HepG2 (cell line): ENCODE data around the gene RABGAP1. TPM values are rescaled to one million over a fixed set of nuclear protein-coding genes. Genes with fewer than 3 reads are reported as not detected.

Source experiments
- ATAC-seq: fragments of 200-7000 bp; cut with Tn5 transposase; 3 replicates; pipeline ENCODE4 v1.9.1; 2020; ENCODE audit warnings: mild to moderate bottlenecking, moderate library complexity
- BruUV-seq: library from RNA; stranded (reverse); fragments of 400-500 nt; replicated peaks from 2 replicates; lab custom pipeline; 2021; lab: Mats Ljungman, UMichigan
- CTCF ChIA-PET: fragments of 300-600 bp; formaldehyde crosslinking; extraction: SDS; loops from one replicate; lab custom pipeline; 2021; ENCODE audit warnings: low total read pairs, inconsistent platforms, low intra/inter-chr PET ratio; lab: Yijun Ruan, JAX
- POLR2A ChIA-PET: fragments of 350-600 bp; sonication (Branson Sonifier 250); formaldehyde crosslinking; loops from one replicate; lab custom pipeline; 2020; ENCODE audit warnings: antibody characterized with exemption, inconsistent platforms; lab: Yijun Ruan, JAX
- DNase-seq: peaks from one replicate; pipeline ENCODE4 v3.0.0-alpha.2; 2015; ENCODE audit warnings: low spot score
- FAIRE-seq: peaks from 3 replicates; lab custom pipeline; 2011; peaks lifted over from hg19 to GRCh38; lab: Jason Lieb, UNC
- H2AFZ ChIP-seq: one replicate; pipeline ENCODE4 v1.6.1; 2011; ENCODE audit warnings: low read length, inconsistent platforms
- H3K27ac ChIP-seq: fragments of 300-600 bp; 3 replicates; pipeline ENCODE4 v1.8.0; 2011; ENCODE audit warnings: mixed run types, mild to moderate bottlenecking, mixed read lengths, low read length, inconsistent platforms; ENCODE audit not compliant: insufficient read depth; ENCODE audit errors: extremely low read length
- H3K27me3 ChIP-seq, 2 experiments: fragments of 200-600 bp in 1 of 2; 2 replicates in 1 of 2; 3 replicates in 1 of 2; pipeline versions ENCODE4 v1.6.0 to v1.8.0; 2011; ENCODE audit warnings: low read length in 2 of 2, mild to moderate bottlenecking in 2 of 2, moderate library complexity in 2 of 2, inconsistent platforms in 1 of 2; ENCODE audit not compliant: insufficient read depth in 2 of 2, control insufficient read depth in 1 of 2
- H3K36me3 ChIP-seq, 2 experiments: fragments of 200-600 bp in 1 of 2; replicated peaks in 1 of 2; 2 replicates in 1 of 2; 3 replicates in 1 of 2; pipeline versions ENCODE4 v1.5.1 to v1.8.0; 2011; ENCODE audit warnings: low read length in 2 of 2, inconsistent platforms in 1 of 2; ENCODE audit not compliant: insufficient read depth in 2 of 2, control insufficient read depth in 1 of 2
- H3K4me1 ChIP-seq: 2 replicates; pipeline ENCODE4 v1.5.1; 2012; ENCODE audit warnings: low read length, inconsistent platforms; ENCODE audit not compliant: insufficient read depth
- H3K4me2 ChIP-seq: 2 replicates; pipeline ENCODE4 v1.6.0; 2011; ENCODE audit warnings: low read depth, low read length, inconsistent platforms
- H3K4me3 ChIP-seq, 3 experiments: fragments of 200-600 bp in 1 of 3; sonication (generic), shearing (Covaris generic) in 1 of 3; replicated peaks in 1 of 3; 2 replicates each; pipeline ENCODE4 v1.5.1; 2011 to 2016; ENCODE audit warnings: low read length in 3 of 3, inconsistent platforms in 2 of 3, low read depth in 2 of 3, mild to moderate bottlenecking in 2 of 3, control low read depth in 1 of 3, mixed read lengths in 1 of 3; ENCODE audit not compliant: insufficient read depth in 1 of 3
- H3K79me2 ChIP-seq: one replicate; pipeline ENCODE4 v1.6.1; 2011; ENCODE audit warnings: low read length, inconsistent platforms; ENCODE audit not compliant: insufficient read depth
- H3K9ac ChIP-seq: 2 replicates; pipeline ENCODE4 v1.6.0; 2011; ENCODE audit warnings: mild to moderate bottlenecking, low read depth, low read length, inconsistent platforms; ENCODE audit not compliant: insufficient read depth
- H3K9me3 ChIP-seq: 2 replicates; pipeline ENCODE4 v1.5.1; 2012; ENCODE audit warnings: mild to moderate bottlenecking, low read length
- H4K20me1 ChIP-seq: 2 replicates; pipeline ENCODE4 v1.6.0; 2011; ENCODE audit warnings: inconsistent platforms, mild to moderate bottlenecking, low read length, moderate library complexity; ENCODE audit not compliant: insufficient read depth
- DNMT1 ChIP-seq: sonication (generic); formaldehyde crosslinking; IDR thresholded peaks from 2 replicates; pipeline ENCODE4 v1.5.1; 2020; ENCODE audit warnings: mild to moderate bottlenecking, missing genetic modification reagents
- HOXA7 ChIP-seq: sonication (generic); formaldehyde crosslinking; IDR thresholded peaks from 2 replicates; pipeline ENCODE4 v1.8.1; 2022; ENCODE audit warnings: mild to moderate bottlenecking, missing genetic modification reagents, moderate library complexity
- IKZF4 ChIP-seq: sonication (generic); formaldehyde crosslinking; IDR thresholded peaks from 2 replicates; pipeline ENCODE4 v1.5.1; 2020; ENCODE audit warnings: borderline replicate concordance, mild to moderate bottlenecking, low read depth, missing genetic modification reagents; ENCODE audit errors: not compliant biosample characterization
- PITX1 ChIP-seq: sonication (generic); formaldehyde crosslinking; IDR thresholded peaks from 2 replicates; pipeline ENCODE4 v1.5.1; 2020; ENCODE audit warnings: mild to moderate bottlenecking, missing genetic modification reagents
- RORA ChIP-seq: sonication (generic); formaldehyde crosslinking; IDR thresholded peaks from 2 replicates; pipeline ENCODE4 v1.5.0; 2020; ENCODE audit warnings: mild to moderate bottlenecking, missing genetic modification reagents, moderate library complexity
- RXRA ChIP-seq: sonication (generic); formaldehyde crosslinking; IDR thresholded peaks from 2 replicates; pipeline ENCODE4 v1.5.1; 2020; ENCODE audit warnings: missing genetic modification reagents
- SNAPC4 ChIP-seq: sonication (generic); formaldehyde crosslinking; IDR thresholded peaks from 2 replicates; pipeline ENCODE4 v1.4.0; 2020; ENCODE audit warnings: mild to moderate bottlenecking, missing genetic modification reagents
- SNAPC5 ChIP-seq: sonication (generic); formaldehyde crosslinking; IDR thresholded peaks from 2 replicates; pipeline ENCODE4 v1.8.1; 2023; ENCODE audit warnings: mild to moderate bottlenecking, missing genetic modification reagents, borderline replicate concordance
- SP5 ChIP-seq: IDR thresholded peaks from 2 replicates; pipeline ENCODE4 v1.6.1; 2016; ENCODE audit warnings: low read depth, borderline replicate concordance
- SRSF9 ChIP-seq: fragments of 200-400 bp; formaldehyde crosslinking; IDR thresholded peaks from 2 replicates; pipeline ENCODE4 v1.6.1; 2018; ENCODE audit warnings: borderline replicate concordance, mild to moderate bottlenecking, low read depth, low read length; ENCODE audit not compliant: insufficient read depth, poor library complexity, severe bottlenecking
- TBL1XR1 ChIP-seq: fragments of 150-350 bp; IDR thresholded peaks from 2 replicates; pipeline ENCODE4 v1.6.1; 2014; ENCODE audit warnings: borderline replicate concordance, low read length; ENCODE audit not compliant: partially characterized antibody
- XBP1 ChIP-seq: sonication (generic); formaldehyde crosslinking; IDR thresholded peaks from 2 replicates; pipeline ENCODE4 v1.5.0; 2020; ENCODE audit warnings: missing genetic modification reagents
- ZBTB42 ChIP-seq: sonication (generic); formaldehyde crosslinking; IDR thresholded peaks from 2 replicates; pipeline ENCODE4 v1.5.0; 2020; ENCODE audit warnings: mild to moderate bottlenecking, missing genetic modification reagents
- ZNF251 ChIP-seq: sonication (generic); formaldehyde crosslinking; IDR thresholded peaks from 2 replicates; pipeline ENCODE4 v1.9.0; 2021; ENCODE audit warnings: mild to moderate bottlenecking, missing genetic modification reagents
- ZNF720 ChIP-seq: sonication (generic); formaldehyde crosslinking; IDR thresholded peaks from 2 replicates; pipeline ENCODE4 v1.4.0; 2020; ENCODE audit warnings: missing genetic modification reagents
- ZNF782 ChIP-seq: sonication (generic); formaldehyde crosslinking; IDR thresholded peaks from 2 replicates; pipeline ENCODE4 v1.4.0; 2020; ENCODE audit warnings: missing genetic modification reagents, mild to moderate bottlenecking, borderline replicate concordance
- WGBS: methylation state at CpG from one replicate; pipeline ENCODE4 v1.1.6; 2017; ENCODE audit warnings: low lambda C conversion rate; 5-methylcytosine and 5-hydroxymethylcytosine counted together
- in situ Hi-C: cut with HindIII; loops from 2 replicates; pipeline ENCODE4 v1.10.0; 2017; ENCODE audit warnings: low pct_unique_long_range_greater_than_20kb; ENCODE audit not compliant: extremely low pct_ligation_motif_present
- intact Hi-C: fragments of 100-400 bp; cut with micrococcal nuclease; formaldehyde crosslinking; loops from one replicate; pipeline ENCODE4 v1.10.0; 2022; ENCODE audit not compliant: unreplicated experiment
- polyA plus RNA-seq, 8 experiments: library from polyadenylated mRNA; depleted of rRNA in 3 of 8; stranded (reverse) in 7 of 8; unstranded in 1 of 8; fragments of >200 nt; fragmentation: Illumina TruSeq in 4 of 8; extraction: Trizol in 4 of 8; gene quantifications; 2 replicates each; pipeline versions ENCODE4 v1.2.1 to v1.2.3, GENCODE V29; 2011 to 2016; ENCODE audit warnings: low read depth in 4 of 8, missing spikeins in 1 of 8, mixed read lengths in 1 of 8; ENCODE audit not compliant: insufficient read depth in 1 of 8
- total RNA-seq, 5 experiments: library from RNA; depleted of rRNA; stranded (reverse); fragments of >200 nt; fragmentation: Illumina TruSeq; extraction: Trizol; gene quantifications; 2 replicates each; pipeline ENCODE4 v1.2.3, GENCODE V29; 2016; ENCODE audit warnings: low read depth in 1 of 5

The RABGAP1 gene
- total and polyA plus RNA-seq, 2 of the 13 experiments (the other 11 are each of a cell fraction or from before 2014, with no cell fraction given), result 19.1 to 19.3 TPM

- no peak for FAIRE-seq
- TF ChIP-seq RORA (CRISPR knock-in tag), result no peak
- TF ChIP-seq ZBTB42 (CRISPR knock-in tag), result no peak
- no peak for TF ChIP-seq DNMT1 (CRISPR knock-in tag)
- TF ChIP-seq SP5 (CRISPR knock-in tag), result no peak
- no peak for TF ChIP-seq SRSF9
- TF ChIP-seq TBL1XR1, result no peak
- no peak for TF ChIP-seq IKZF4 (CRISPR knock-in tag)
- TF ChIP-seq ZNF782, result no peak
- TF ChIP-seq XBP1 (CRISPR knock-in tag), result no peak
- TF ChIP-seq RXRA (CRISPR knock-in tag), result no peak
- no peak for TF ChIP-seq SNAPC4 (CRISPR knock-in tag)
- no peak for TF ChIP-seq ZNF251 (CRISPR knock-in tag)
- no peak for TF ChIP-seq HOXA7 (CRISPR knock-in tag)
- TF ChIP-seq PITX1 (CRISPR knock-in tag), result no peak
- no peak for TF ChIP-seq ZNF720 (CRISPR knock-in tag)
- no peak for TF ChIP-seq SNAPC5 (CRISPR knock-in tag)
- no peaks in the 10 kb centered on the region for H3K9me3 ChIP-seq
- intact Hi-C loops, result no loop called here
- H3K36me3 ChIP-seq, result peaks cover 4 to 7% of the 10 kb centered on the region in 2 experiments; a peak in 2 of 5 replicates
- in situ Hi-C loops, result no loop called here
- POLR2A ChIA-PET, result no interaction called here
- H3K79me2 ChIP-seq, result peaks cover 2% of the 10 kb centered on the region
- H3K9ac ChIP-seq, result no peak overlapping the region
- H4K20me1 ChIP-seq, result no peaks in the 10 kb centered on the region; the same call in 1 of the 2 replicates
- DNase-seq, result no peak
- no peak overlapping the region for H3K4me3 ChIP-seq
- H2AFZ ChIP-seq, result no peak overlapping the region
- H3K27me3 ChIP-seq, result no peaks in the 10 kb centered on the region
- BruUV-seq, result no TSS peak
- no peak overlapping the region for H3K27ac ChIP-seq
- no peak overlapping the region for H3K4me2 ChIP-seq
- 97% methylated on average over 4 of the region's 4 CpGs for WGBS
- H3K4me1 ChIP-seq, result peaks cover 21% of the 10 kb centered on the region
- CTCF ChIA-PET, result no interaction called here
- no peak for ATAC-seq
Observed at GRCh38 chr9:123044586-123044985, 103.8 kb downstream of the RABGAP1 start.
